CD14-positive monocyte (primary cell): Measurements from ENCODE around the gene BORA. TPM values are rescaled to one million over a fixed set of nuclear protein-coding genes. Genes with fewer than 3 reads are reported as not detected.

ENCODE experiments used
- DNase-seq, 3 donors: peaks; one replicate each; pipeline ENCODE4 v3.0.0-alpha.2; 2011 to 2022
- H2AFZ ChIP-seq: 2 replicates; pipeline ENCODE4 v1.6.0; 2012; ENCODE audit warnings: mild to moderate bottlenecking, low read depth, low read length, inconsistent platforms; ENCODE audit not compliant: insufficient read depth, poor library complexity, severe bottlenecking
- H3K27ac ChIP-seq, 2 donors: 1 replicate in 1 of 2; 2 replicates in 1 of 2; pipeline ENCODE4 v1.5.1; 2012 to 2013; ENCODE audit warnings: low read length in 2 of 2, control low read depth in 1 of 2, inconsistent platforms in 1 of 2, low read depth in 1 of 2, mild to moderate bottlenecking in 1 of 2
- H3K27me3 ChIP-seq, 2 donors: one replicate each; pipeline versions ENCODE4 v1.6.0 to v1.6.1; 2011 to 2013; ENCODE audit warnings: low read length in 2 of 2; ENCODE audit not compliant: control insufficient read depth in 2 of 2, insufficient read depth in 2 of 2
- H3K36me3 ChIP-seq, 2 donors: replicated peaks in 1 of 2; 1 replicate in 1 of 2; 2 replicates in 1 of 2; pipeline versions ENCODE4 v1.5.1 to v1.6.1; 2012 to 2013; ENCODE audit warnings: low read length in 2 of 2, control low read depth in 1 of 2, inconsistent platforms in 1 of 2, mild to moderate bottlenecking in 1 of 2; ENCODE audit not compliant: insufficient read depth in 2 of 2, control insufficient read depth in 1 of 2
- H3K4me1 ChIP-seq, 2 donors: 1 replicate in 1 of 2; 2 replicates in 1 of 2; pipeline versions ENCODE4 v1.5.1 to v1.6.1; 2012 to 2013; ENCODE audit warnings: low read length in 2 of 2, control low read depth in 1 of 2, inconsistent platforms in 1 of 2, mild to moderate bottlenecking in 1 of 2, moderate library complexity in 1 of 2; ENCODE audit not compliant: insufficient read depth in 2 of 2, control insufficient read depth in 1 of 2
- H3K4me2 ChIP-seq: replicated peaks from 2 replicates; pipeline ENCODE3; 2012; ENCODE audit warnings: low read length, moderate library complexity, mild to moderate bottlenecking; ENCODE audit not compliant: poor library complexity, severe bottlenecking; ENCODE audit errors: extremely low read depth
- H3K4me3 ChIP-seq, 3 experiments: fragments of 200-600 bp in 1 of 3; sonication (generic) in 1 of 3; replicated peaks in 1 of 3; 1 replicate in 2 of 3; 2 replicates in 1 of 3; pipeline ENCODE4 v1.5.1; 2011 to 2013; ENCODE audit warnings: low read length in 3 of 3, mild to moderate bottlenecking in 3 of 3, control low read depth in 2 of 3, low read depth in 2 of 3, inconsistent platforms in 1 of 3, moderate library complexity in 1 of 3
- H3K79me2 ChIP-seq: 2 replicates; pipeline ENCODE4 v1.6.0; 2012; ENCODE audit warnings: mild to moderate bottlenecking, control low read depth, inconsistent platforms, low read length, moderate library complexity; ENCODE audit not compliant: insufficient read depth
- H3K9ac ChIP-seq: 2 replicates; pipeline ENCODE4 v1.6.0; 2017; ENCODE audit warnings: low read length, mild to moderate bottlenecking; ENCODE audit not compliant: insufficient read depth, poor library complexity, severe bottlenecking
- H3K9me3 ChIP-seq, 2 donors: replicated peaks in 1 of 2; 1 replicate in 1 of 2; 2 replicates in 1 of 2; pipeline versions ENCODE4 v1.5.1 to v1.6.1; 2012 to 2013; ENCODE audit warnings: low read length in 2 of 2, control low read depth in 1 of 2; ENCODE audit not compliant: control insufficient read depth in 1 of 2, insufficient read depth in 1 of 2
- H4K20me1 ChIP-seq: 2 replicates; pipeline ENCODE4 v1.6.0; 2012; ENCODE audit warnings: mild to moderate bottlenecking, low read length, control low read depth, moderate library complexity; ENCODE audit not compliant: insufficient read depth
- H3K27ac Mint-ChIP-seq, 7 donors: one replicate each; pipeline ENCODE4 v1.8.0; 2020; ENCODE audit warnings: mild to moderate bottlenecking in 7 of 7, mixed read lengths in 7 of 7, moderate library complexity in 6 of 7, inconsistent platforms in 2 of 7
- H3K27me3 Mint-ChIP-seq, 3 donors: one replicate each; pipeline ENCODE4 v1.8.0; 2021 to 2022; ENCODE audit warnings: low read depth in 3 of 3, mild to moderate bottlenecking in 3 of 3, mixed read lengths in 3 of 3, moderate library complexity in 3 of 3, inconsistent platforms in 1 of 3
- H3K36me3 Mint-ChIP-seq, 2 donors: one replicate each; pipeline ENCODE4 v1.8.0; 2020; ENCODE audit warnings: mixed read lengths in 2 of 2, inconsistent platforms in 1 of 2, mild to moderate bottlenecking in 1 of 2
- H3K4me1 Mint-ChIP-seq: one replicate; pipeline ENCODE4 v1.8.0; 2020; ENCODE audit warnings: mild to moderate bottlenecking, mixed read lengths
- H3K4me3 Mint-ChIP-seq, 2 donors: one replicate each; pipeline ENCODE4 v1.8.0; 2020; ENCODE audit warnings: mild to moderate bottlenecking in 2 of 2, mixed read lengths in 2 of 2, moderate library complexity in 1 of 2
- H3K9me3 Mint-ChIP-seq, 7 donors: one replicate each; pipeline ENCODE4 v1.8.0; 2020 to 2022; ENCODE audit warnings: mixed read lengths in 7 of 7, mild to moderate bottlenecking in 6 of 7, moderate library complexity in 6 of 7, inconsistent platforms in 2 of 7
- WGBS: methylation state at CpG from one replicate; pipeline ENCODE4 v1.1.5; 2013; ENCODE audit warnings: missing lambda C conversion rate; ENCODE audit not compliant: insufficient coverage; 5-methylcytosine and 5-hydroxymethylcytosine counted together
- intact Hi-C, 2 donors: fragments of 100-400 bp; cut with micrococcal nuclease; formaldehyde crosslinking; loops; one replicate each; pipeline versions ENCODE4 v1.15.0 to v1.15.1; 2023
- polyA plus RNA-seq, 3 donors: library from polyadenylated mRNA; depleted of rRNA in 1 of 3; unstranded in 2 of 3; stranded (reverse) in 1 of 3; fragments of 300-500 nt in 2 of 3; fragments of >200 nt in 1 of 3; fragmentation: Illumina TruSeq in 2 of 3; gene quantifications; 1 replicate in 2 of 3; 2 replicates in 1 of 3; pipeline ENCODE4 v1.2.3, GENCODE V29; 2012 to 2021
- TF ChIP-seq, protein P1 (sequence below): fragments of 200-600 bp; IDR thresholded peaks from one replicate; pipeline ENCODE4 v1.8.0; 2022; ENCODE audit warnings: antibody characterized with exemption, mild to moderate bottlenecking

The BORA gene
- polyA plus RNA-seq, 3 donors = 2.1 to 4.7 (median 2.9) TPM

DNA sequence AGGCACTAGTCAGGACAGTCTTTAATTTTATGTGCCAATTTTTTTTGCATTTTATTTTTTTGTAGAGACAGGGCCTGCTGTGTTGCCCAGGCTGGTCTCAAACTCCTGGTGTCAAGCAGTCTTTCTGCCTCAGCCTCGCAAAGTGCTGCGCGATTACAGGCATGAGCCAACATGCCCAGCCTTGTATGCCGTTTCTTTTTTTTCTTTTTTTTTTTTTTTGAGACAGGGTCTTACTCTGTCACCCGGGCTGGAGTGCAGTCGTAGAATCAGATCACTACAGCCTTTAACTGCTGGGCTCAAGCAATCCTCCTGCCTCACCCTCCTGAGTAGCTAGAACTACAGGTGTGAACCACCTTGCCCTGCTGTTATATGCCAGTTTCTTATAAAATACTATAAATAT lies 26.4 kb downstream of the BORA start:
- peaks cover 68 to 79% of the 10 kb centered on the region in 2 donors for H3K36me3 Mint-ChIP-seq
- TF ChIP-seq, protein P1, sequence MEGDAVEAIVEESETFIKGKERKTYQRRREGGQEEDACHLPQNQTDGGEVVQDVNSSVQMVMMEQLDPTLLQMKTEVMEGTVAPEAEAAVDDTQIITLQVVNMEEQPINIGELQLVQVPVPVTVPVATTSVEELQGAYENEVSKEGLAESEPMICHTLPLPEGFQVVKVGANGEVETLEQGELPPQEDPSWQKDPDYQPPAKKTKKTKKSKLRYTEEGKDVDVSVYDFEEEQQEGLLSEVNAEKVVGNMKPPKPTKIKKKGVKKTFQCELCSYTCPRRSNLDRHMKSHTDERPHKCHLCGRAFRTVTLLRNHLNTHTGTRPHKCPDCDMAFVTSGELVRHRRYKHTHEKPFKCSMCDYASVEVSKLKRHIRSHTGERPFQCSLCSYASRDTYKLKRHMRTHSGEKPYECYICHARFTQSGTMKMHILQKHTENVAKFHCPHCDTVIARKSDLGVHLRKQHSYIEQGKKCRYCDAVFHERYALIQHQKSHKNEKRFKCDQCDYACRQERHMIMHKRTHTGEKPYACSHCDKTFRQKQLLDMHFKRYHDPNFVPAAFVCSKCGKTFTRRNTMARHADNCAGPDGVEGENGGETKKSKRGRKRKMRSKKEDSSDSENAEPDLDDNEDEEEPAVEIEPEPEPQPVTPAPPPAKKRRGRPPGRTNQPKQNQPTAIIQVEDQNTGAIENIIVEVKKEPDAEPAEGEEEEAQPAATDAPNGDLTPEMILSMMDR = no peak
- H3K9me3 Mint-ChIP-seq = peaks cover 0 to 2% (median 0%) of the 10 kb centered on the region in 7 donors
- Histone ChIP-seq H2AFZ (no peak overlapping the region), H3K4me1 (no peaks in the 10 kb centered on the region), H3K9ac (no peak overlapping the region), H3K9me3 (no peaks in the 10 kb centered on the region), H3K79me2 (peaks cover 21% of the 10 kb centered on the region), H3K4me2 (no peak overlapping the region), H3K4me3 (no peak overlapping the region), H3K27ac (no peak overlapping the region), H4K20me1 (peaks cover 21% of the 10 kb centered on the region), H3K36me3 (peaks cover 86 to 100% of the 10 kb centered on the region in 2 donors), H3K27me3 (no peaks in the 10 kb centered on the region)
- WGBS = 100% methylated on average over 3 of the region's 6 CpGs
- H3K27ac Mint-ChIP-seq = peak overlapping the region in 1 of 7 donors; percentile 10
- no peaks in the 10 kb centered on the region for H3K4me1 Mint-ChIP-seq
- peaks cover 0 to 2% (median 0%) of the 10 kb centered on the region in 3 donors for H3K27me3 Mint-ChIP-seq
- no peak for DNase-seq
- intact Hi-C loops = no loop called here
- H3K4me3 Mint-ChIP-seq = no peak overlapping the region

DNA sequence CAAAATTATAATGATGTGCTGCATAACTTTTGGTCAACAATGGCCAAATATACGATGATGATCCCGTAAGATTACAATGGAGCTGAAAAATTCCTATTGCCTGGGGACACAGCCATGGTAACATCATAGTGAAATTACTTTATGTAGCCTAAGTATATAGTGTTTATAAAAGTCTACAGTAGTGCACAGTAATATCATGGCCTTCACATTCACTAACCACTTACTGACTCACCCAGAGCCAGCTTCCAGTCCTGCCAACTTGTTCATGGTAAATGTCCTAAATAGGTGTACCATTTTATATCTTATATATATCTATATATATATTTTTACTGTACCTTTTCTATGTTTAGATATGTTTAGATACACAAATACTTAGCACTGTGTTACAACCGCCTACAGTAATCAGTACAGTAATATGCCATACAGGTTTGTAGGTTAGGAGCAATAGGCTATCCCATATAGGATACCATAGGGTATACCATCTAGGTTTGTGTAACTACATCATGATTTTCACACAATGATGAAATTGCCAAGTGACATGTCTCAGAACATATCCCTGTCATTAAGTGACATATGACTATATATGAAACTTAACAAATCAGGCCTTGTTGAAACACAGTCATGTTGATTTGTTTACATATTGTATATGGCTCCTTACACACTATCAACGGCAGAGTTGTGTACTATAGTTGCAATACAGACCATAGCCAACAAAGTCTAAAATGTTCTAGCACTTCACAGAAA lies 30.2 kb downstream of the BORA start:
- Mint-ChIP-seq H3K36me3 (peaks cover 66 to 74% of the 10 kb centered on the region in 2 donors), H3K9me3 (no peaks in the 10 kb centered on the region), H3K27ac (no peak overlapping the region), H3K4me3 (no peak overlapping the region), H3K27me3 (peaks cover 0 to 2% (median 0%) of the 10 kb centered on the region in 3 donors), H3K4me1 (no peaks in the 10 kb centered on the region)
- H3K9me3 ChIP-seq = no peaks in the 10 kb centered on the region
- no peak overlapping the region for H2AFZ ChIP-seq
- H3K4me3 ChIP-seq = no peak overlapping the region
- H3K79me2 ChIP-seq = no peaks in the 10 kb centered on the region
- 100% methylated on average over 1 of the region's 4 CpGs for WGBS
- H3K4me1 ChIP-seq = no peaks in the 10 kb centered on the region
- H3K9ac ChIP-seq = no peak overlapping the region
- H4K20me1 ChIP-seq = peaks cover 11% of the 10 kb centered on the region
- no peaks in the 10 kb centered on the region for H3K27me3 ChIP-seq
- TF ChIP-seq, protein P1 = no peak
- DNase-seq = no peak
- intact Hi-C loops = no loop called here
- no peak overlapping the region for H3K27ac ChIP-seq
- no peak overlapping the region for H3K4me2 ChIP-seq
- H3K36me3 ChIP-seq = peaks cover 94 to 100% of the 10 kb centered on the region in 2 donors
